Measurements from ENCODE around the gene ANKS1B.

Gene ANKS1B

GRCh38 chr12:98748463-98748862 is 1236.3 kb downstream of the ANKS1B start:
- H3K27me3 ChIP-seq (ENCODE audit: control insufficient read depth, insufficient read depth, low read length): peaks cover 14% of the 10 kb centered on the region
- H3K9me3 ChIP-seq (ENCODE audit: control insufficient read depth, low read length): no peaks in the 10 kb centered on the region
- no peak overlapping the region for H3K4me3 ChIP-seq (ENCODE audit: low read length)
- no peaks in the 10 kb centered on the region for H3K36me3 ChIP-seq (ENCODE audit: control insufficient read depth, insufficient read depth, low read length)
- peaks cover 6% of the 10 kb centered on the region for H3K4me1 ChIP-seq (ENCODE audit: control insufficient read depth, insufficient read depth, low read length)
- no peak overlapping the region for H3K9ac ChIP-seq (ENCODE audit: low read length)

- Histone ChIP-seq H3K4me3 (ENCODE audit: low read length) (peak overlapping the region; percentile 63), H3K36me3 (ENCODE audit: control insufficient read depth, insufficient read depth, low read length) (no peaks in the 10 kb centered on the region), H3K27me3 (ENCODE audit: control insufficient read depth, insufficient read depth, low read length) (peaks cover 14% of the 10 kb centered on the region), H3K4me1 (ENCODE audit: control insufficient read depth, insufficient read depth, low read length) (peaks cover 6% of the 10 kb centered on the region), H3K9ac (ENCODE audit: low read length) (peak overlapping the region; percentile 55), H3K9me3 (ENCODE audit: control insufficient read depth, low read length) (no peaks in the 10 kb centered on the region)
Observed at GRCh38 chr12:98745578-98746391, 1239.0 kb downstream of the ANKS1B start.

GRCh38 chr12:98744680-98745079 is 1240.1 kb downstream of the ANKS1B start:
- Histone ChIP-seq H3K4me3 (ENCODE audit: low read length) (no peak overlapping the region), H3K36me3 (ENCODE audit: control insufficient read depth, insufficient read depth, low read length) (no peaks in the 10 kb centered on the region), H3K9me3 (ENCODE audit: control insufficient read depth, low read length) (no peaks in the 10 kb centered on the region), H3K9ac (ENCODE audit: low read length) (no peak overlapping the region), H3K27me3 (ENCODE audit: control insufficient read depth, insufficient read depth, low read length) (peaks cover 18% of the 10 kb centered on the region), H3K4me1 (ENCODE audit: control insufficient read depth, insufficient read depth, low read length) (peaks cover 6% of the 10 kb centered on the region)

- peaks cover 6% of the 10 kb centered on the region for H3K4me1 ChIP-seq (ENCODE audit: control insufficient read depth, insufficient read depth, low read length)
- no peak overlapping the region for H3K4me3 ChIP-seq (ENCODE audit: low read length)
- peaks cover 19% of the 10 kb centered on the region for H3K27me3 ChIP-seq (ENCODE audit: control insufficient read depth, insufficient read depth, low read length)
- no peaks in the 10 kb centered on the region for H3K9me3 ChIP-seq (ENCODE audit: control insufficient read depth, low read length)
- H3K36me3 ChIP-seq (ENCODE audit: control insufficient read depth, insufficient read depth, low read length): no peaks in the 10 kb centered on the region
- no peak overlapping the region for H3K9ac ChIP-seq (ENCODE audit: low read length)
Observed at GRCh38 chr12:98743362-98743953, 1241.3 kb downstream of the ANKS1B start.

GRCh38 chr12:98741556-98742265 is 1243.0 kb downstream of the ANKS1B start:
- no peaks in the 10 kb centered on the region for H3K36me3 ChIP-seq (ENCODE audit: control insufficient read depth, insufficient read depth, low read length)
- H3K9me3 ChIP-seq (ENCODE audit: control insufficient read depth, low read length): no peaks in the 10 kb centered on the region
- peaks cover 19% of the 10 kb centered on the region for H3K27me3 ChIP-seq (ENCODE audit: control insufficient read depth, insufficient read depth, low read length)
- no peak overlapping the region for H3K4me3 ChIP-seq (ENCODE audit: low read length)
- no peak overlapping the region for H3K9ac ChIP-seq (ENCODE audit: low read length)
- H3K4me1 ChIP-seq (ENCODE audit: control insufficient read depth, insufficient read depth, low read length): peaks cover 8% of the 10 kb centered on the region

- Histone ChIP-seq H3K27me3 (ENCODE audit: control insufficient read depth, insufficient read depth, low read length) (peaks cover 14% of the 10 kb centered on the region), H3K36me3 (ENCODE audit: control insufficient read depth, insufficient read depth, low read length) (no peaks in the 10 kb centered on the region), H3K9me3 (ENCODE audit: control insufficient read depth, low read length) (no peaks in the 10 kb centered on the region), H3K4me3 (ENCODE audit: low read length) (no peak overlapping the region), H3K9ac (ENCODE audit: low read length) (no peak overlapping the region), H3K4me1 (ENCODE audit: control insufficient read depth, insufficient read depth, low read length) (peaks cover 9% of the 10 kb centered on the region)
Observed at GRCh38 chr12:98741196-98741555, 1243.6 kb downstream of the ANKS1B start.

GRCh38 chr12:98740751-98741150 is 1244.0 kb downstream of the ANKS1B start:
- Histone ChIP-seq H3K9me3 (ENCODE audit: control insufficient read depth, low read length) (no peaks in the 10 kb centered on the region), H3K36me3 (ENCODE audit: control insufficient read depth, insufficient read depth, low read length) (no peaks in the 10 kb centered on the region), H3K4me1 (ENCODE audit: control insufficient read depth, insufficient read depth, low read length) (peaks cover 8% of the 10 kb centered on the region)

GRCh38 chr12:98738539-98738938 is 1246.2 kb downstream of the ANKS1B start:
- H3K36me3 ChIP-seq (ENCODE audit: control insufficient read depth, insufficient read depth, low read length): no peaks in the 10 kb centered on the region
- H3K9me3 ChIP-seq (ENCODE audit: control insufficient read depth, low read length): no peaks in the 10 kb centered on the region
- H3K27me3 ChIP-seq (ENCODE audit: control insufficient read depth, insufficient read depth, low read length): peaks cover 5% of the 10 kb centered on the region
- H3K4me3 ChIP-seq (ENCODE audit: low read length): no peak overlapping the region
- H3K9ac ChIP-seq (ENCODE audit: low read length): no peak overlapping the region
- H3K4me1 ChIP-seq (ENCODE audit: control insufficient read depth, insufficient read depth, low read length): peaks cover 3% of the 10 kb centered on the region

More at GRCh38 chr12:98740751-98741150, 1244.0 kb downstream of the ANKS1B start:
- no peak overlapping the region for H3K4me3 ChIP-seq (ENCODE audit: low read length)
- no peak overlapping the region for H3K9ac ChIP-seq (ENCODE audit: low read length)
- H3K27me3 ChIP-seq (ENCODE audit: control insufficient read depth, insufficient read depth, low read length): peaks cover 9% of the 10 kb centered on the region

GRCh38 chr12:98738002-98738401 is 1246.7 kb downstream of the ANKS1B start:
- Histone ChIP-seq H3K27me3 (ENCODE audit: control insufficient read depth, insufficient read depth, low read length) (peaks cover 5% of the 10 kb centered on the region), H3K36me3 (ENCODE audit: control insufficient read depth, insufficient read depth, low read length) (no peaks in the 10 kb centered on the region), H3K4me3 (ENCODE audit: low read length) (no peak overlapping the region), H3K9me3 (ENCODE audit: control insufficient read depth, low read length) (no peaks in the 10 kb centered on the region), H3K4me1 (ENCODE audit: control insufficient read depth, insufficient read depth, low read length) (peaks cover 3% of the 10 kb centered on the region), H3K9ac (ENCODE audit: low read length) (no peak overlapping the region)

GRCh38 chr12:98737322-98737712 is 1247.4 kb downstream of the ANKS1B start:
- Histone ChIP-seq H3K4me3 (ENCODE audit: low read length) (no peak overlapping the region), H3K36me3 (ENCODE audit: control insufficient read depth, insufficient read depth, low read length) (no peaks in the 10 kb centered on the region), H3K9me3 (ENCODE audit: control insufficient read depth, low read length) (no peaks in the 10 kb centered on the region), H3K9ac (ENCODE audit: low read length) (no peak overlapping the region), H3K4me1 (ENCODE audit: control insufficient read depth, insufficient read depth, low read length) (peaks cover 3% of the 10 kb centered on the region), H3K27me3 (ENCODE audit: control insufficient read depth, insufficient read depth, low read length) (peaks cover 5% of the 10 kb centered on the region)

- Histone ChIP-seq H3K4me3 (ENCODE audit: low read length) (no peak overlapping the region), H3K9me3 (ENCODE audit: control insufficient read depth, low read length) (no peaks in the 10 kb centered on the region), H3K4me1 (ENCODE audit: control insufficient read depth, insufficient read depth, low read length) (peaks cover 3% of the 10 kb centered on the region), H3K36me3 (ENCODE audit: control insufficient read depth, insufficient read depth, low read length) (no peaks in the 10 kb centered on the region), H3K9ac (ENCODE audit: low read length) (no peak overlapping the region), H3K27me3 (ENCODE audit: control insufficient read depth, insufficient read depth, low read length) (peaks cover 5% of the 10 kb centered on the region)
Observed at GRCh38 chr12:98736352-98737321, 1248.1 kb downstream of the ANKS1B start.
